Activated CD8-positive, alpha-beta T cell treated with anti-CD3 and anti-CD28 coated beads for 36 hours (primary cell): ENCODE data around the gene CNST. TPM values are rescaled to one million over a fixed set of nuclear protein-coding genes. Genes with fewer than 3 reads are reported as not detected.
"Not testable (repeated sequence)": the region's sequence is repeated elsewhere in the genome, so short reads cannot be mapped to it uniquely, and the experiment has no call there.

Source experiments
- ATAC-seq: fragments of 200-7000 bp; cut with Tn5 transposase; one replicate; pipeline ENCODE4 v1.10.0; 2021; ENCODE audit warnings: mild to moderate bottlenecking, moderate library complexity
- CTCF ChIA-PET: fragments of 350-600 bp; sonication (Branson Sonifier 250); formaldehyde crosslinking; loops from one replicate; lab custom pipeline; 2021; ENCODE audit warnings: antibody characterized with exemption; lab: Charles Lee
- POLR2A ChIA-PET: fragments of 350-600 bp; sonication (Branson Sonifier 250); formaldehyde crosslinking; loops from one replicate; lab custom pipeline; 2021; ENCODE audit warnings: antibody characterized with exemption; lab: Charles Lee
- DNase-seq: peaks from one replicate; pipeline ENCODE4 v3.0.0-alpha.2; 2020
- H3K27ac Mint-ChIP-seq: one replicate; pipeline ENCODE4 v1.8.0; 2021; ENCODE audit warnings: mild to moderate bottlenecking, mixed read lengths
- H3K27me3 Mint-ChIP-seq: one replicate; pipeline ENCODE4 v1.8.0; 2021; ENCODE audit warnings: mixed read lengths
- H3K36me3 Mint-ChIP-seq: one replicate; pipeline ENCODE4 v1.8.0; 2021; ENCODE audit warnings: low read depth, mixed read lengths
- H3K4me1 Mint-ChIP-seq: one replicate; pipeline ENCODE4 v1.8.0; 2021; ENCODE audit warnings: low read depth, mixed read lengths
- H3K4me3 Mint-ChIP-seq: one replicate; pipeline ENCODE4 v1.8.0; 2021; ENCODE audit warnings: mild to moderate bottlenecking, moderate library complexity, mixed read lengths
- H3K9me3 Mint-ChIP-seq: one replicate; pipeline ENCODE4 v1.8.0; 2021; ENCODE audit warnings: mixed read lengths
- CTCF ChIP-seq: fragments of 200-600 bp; IDR thresholded peaks from one replicate; pipeline ENCODE4 v1.8.0; 2022; ENCODE audit warnings: antibody characterized with exemption, mild to moderate bottlenecking
- intact Hi-C: fragments of 100-400 bp; cut with micrococcal nuclease; formaldehyde crosslinking; loops from one replicate; pipeline ENCODE4 v1.10.0; 2022
- total RNA-seq, 2 experiments: library from RNA; stranded (reverse); gene quantifications; one replicate each; pipeline ENCODE4 v1.2.3, GENCODE V29; 2021

CNST gene
- total RNA-seq, 2 experiments from 2014 or later = 23.5 to 25.1 TPM

- Mint-ChIP-seq H3K4me1 (peaks cover 38% of the 10 kb centered on the region), H3K36me3 (peaks cover 24% of the 10 kb centered on the region), H3K9me3 (no peaks in the 10 kb centered on the region), H3K27me3 (no peaks in the 10 kb centered on the region), H3K27ac (peak overlapping the region; percentile 98), H3K4me3 (peak overlapping the region; percentile 99)
- no peak for ATAC-seq
- POLR2A ChIA-PET = interaction anchor here (1.0 to 2.3 kb wide), 7 partner anchors 10 to 52 kb away, joined by 3 to 8 read pairs (median 3); no protein-coding TSS in a partner anchor
- TF ChIP-seq CTCF = no peak
- CTCF ChIA-PET = interaction anchor here (1.0 to 1.5 kb wide), 3 partner anchors 27 to 68 kb away, joined by 3 to 5 read pairs (median 3); no protein-coding TSS in a partner anchor
- intact Hi-C loops = loop anchor here (5.0 kb wide), 1 partner anchor 58 kb away; the partner anchor contains the start of gene SMYD3
- DNase-seq = no peak
These were observed 517 bp upstream of the CNST start for GRCh38 chr1:246565751-246566127.

- Mint-ChIP-seq H3K27ac (peak overlapping the region; percentile 98), H3K4me3 (peak overlapping the region; percentile 99), H3K4me1 (peaks cover 44% of the 10 kb centered on the region), H3K36me3 (peaks cover 27% of the 10 kb centered on the region), H3K9me3 (no peaks in the 10 kb centered on the region), H3K27me3 (no peaks in the 10 kb centered on the region)
- ChIA-PET POLR2A (interaction anchor here (0.6 to 2.3 kb wide), 14 partner anchors 9 to 267 kb away, joined by 3 to 8 read pairs (median 3); partner anchors contain the start of gene SMYD3), CTCF (interaction anchor here (0.6 to 1.5 kb wide), 3 partner anchors 26 to 156 kb away, joined by 3 to 5 read pairs (median 3); no protein-coding TSS in a partner anchor)
- ATAC-seq (peak; percentile 4), DNase-seq (peak; percentile 26)
- no peak for TF ChIP-seq CTCF
- intact Hi-C loops = loop anchor here (5.0 kb wide), 1 partner anchor 60 kb away; the partner anchor contains the start of gene SMYD3
These were observed 773 bp downstream of the CNST start for GRCh38 chr1:246566813-246567645.

- ChIA-PET POLR2A (interaction anchor here (0.8 to 1.9 kb wide), 5 partner anchors 8 to 36 kb away, joined by 3 to 6 read pairs (median 4); no protein-coding TSS in a partner anchor), CTCF (interaction anchor here (0.6 to 1.0 kb wide), 2 partner anchors 11 to 156 kb away, joined by 3 read pairs; no protein-coding TSS in a partner anchor)
- intact Hi-C loops = loop anchor here (5.0 kb wide), 1 partner anchor 60 kb away; the partner anchor contains the start of gene SMYD3
- Mint-ChIP-seq H3K4me3 (peak overlapping the region; percentile 99), H3K9me3 (no peaks in the 10 kb centered on the region), H3K36me3 (peaks cover 27% of the 10 kb centered on the region), H3K27ac (peak overlapping the region; percentile 98), H3K27me3 (no peaks in the 10 kb centered on the region), H3K4me1 (peaks cover 46% of the 10 kb centered on the region)
- DNase-seq (no peak), ATAC-seq (no peak)
- no peak for TF ChIP-seq CTCF
These were observed 1.5 kb downstream of the CNST start for GRCh38 chr1:246567646-246568235.

- CTCF ChIA-PET = no interaction called here
- Mint-ChIP-seq H3K36me3 (peaks cover 26% of the 10 kb centered on the region), H3K27ac (peak overlapping the region; percentile 97), H3K4me3 (peak overlapping the region; percentile 67), H3K9me3 (no peaks in the 10 kb centered on the region), H3K4me1 (peaks cover 49% of the 10 kb centered on the region), H3K27me3 (no peaks in the 10 kb centered on the region)
- DNase-seq (peak; percentile 43), ATAC-seq (peak; percentile 32)
- intact Hi-C loops = loop anchor here (5.0 kb wide), 1 partner anchor 62 kb away; the partner anchor contains the start of gene SMYD3
- TF ChIP-seq CTCF = no peak
- POLR2A ChIA-PET = no interaction called here
These were observed 3.3 kb downstream of the CNST start for GRCh38 chr1:246569248-246570238.

- DNase-seq, CTCF ChIA-PET, H3K9me3 Mint-ChIP-seq, H3K27me3 Mint-ChIP-seq, ATAC-seq, intact Hi-C loops: not testable (repeated sequence)
- peak overlapping the region; percentile 97 for H3K27ac Mint-ChIP-seq
- H3K4me3 Mint-ChIP-seq = peak overlapping the region; percentile 35
- peaks cover 21% of the 10 kb centered on the region for H3K36me3 Mint-ChIP-seq
- H3K4me1 Mint-ChIP-seq = peaks cover 51% of the 10 kb centered on the region
- POLR2A ChIA-PET = interaction anchor here (1.1 kb wide), 1 partner anchor 63 kb away, joined by 3 read pairs; no protein-coding TSS in a partner anchor
These were observed 5.1 kb downstream of the CNST start for GRCh38 chr1:246571309-246571708.
